Endothelial cell of umbilical vein (primary cell): ENCODE results near the gene LGALSL. TPM values are rescaled to one million over a fixed set of nuclear protein-coding genes. Genes with fewer than 3 reads are reported as not detected.

Experiments
- BruUV-seq: library from RNA; stranded (reverse); fragments of 400-500 nt; replicated peaks from 2 replicates; lab custom pipeline; 2021; lab: Mats Ljungman, UMichigan
- CTCF ChIA-PET: fragments of 300-600, 350-600 bp; sonication (Branson Sonifier 250); formaldehyde crosslinking; loops from one replicate; lab custom pipeline; 2021; ENCODE audit warnings: antibody characterized with exemption, inconsistent platforms; lab: Charles Lee
- POLR2A ChIA-PET: fragments of 300-600, 350-600 bp; sonication (Branson Sonifier 250); formaldehyde crosslinking; loops from one replicate; lab custom pipeline; 2021; ENCODE audit warnings: antibody characterized with exemption, inconsistent platforms; lab: Charles Lee
- DNase-seq: peaks from one replicate; pipeline ENCODE4 v3.0.0-alpha.2; 2011; ENCODE audit warnings: low read depth, low spot score
- FAIRE-seq: peaks from 2 replicates; lab custom pipeline; 2011; peaks lifted over from hg19 to GRCh38; lab: Jason Lieb, UNC
- H2AFZ ChIP-seq: 2 replicates; pipeline ENCODE4 v1.6.0; 2012; ENCODE audit warnings: low read depth, low read length, control low read depth, inconsistent platforms
- H3K27ac ChIP-seq: 2 replicates; pipeline ENCODE4 v1.5.1; 2011; ENCODE audit warnings: low read depth, mild to moderate bottlenecking, control low read depth, low read length, moderate library complexity; ENCODE audit not compliant: insufficient read depth
- H3K27me3 ChIP-seq, 2 experiments: 2 replicates each; pipeline versions ENCODE4 v1.6.0 to v1.6.1; 2011; ENCODE audit warnings: low read length in 2 of 2, mixed read lengths in 1 of 2; ENCODE audit not compliant: control insufficient read depth in 2 of 2, insufficient read depth in 2 of 2
- H3K36me3 ChIP-seq, 2 experiments: 2 replicates in 1 of 2; 3 replicates in 1 of 2; pipeline ENCODE4 v1.5.1; 2011; ENCODE audit warnings: low read length in 2 of 2, mild to moderate bottlenecking in 1 of 2, moderate library complexity in 1 of 2; ENCODE audit not compliant: control insufficient read depth in 2 of 2, insufficient read depth in 2 of 2; ENCODE audit errors: extremely low read depth in 1 of 2
- H3K4me1 ChIP-seq: 3 replicates; pipeline ENCODE4 v1.5.1; 2011; ENCODE audit warnings: mild to moderate bottlenecking, low read length; ENCODE audit not compliant: control insufficient read depth, insufficient read depth; ENCODE audit errors: extremely low read depth
- H3K4me2 ChIP-seq: 2 replicates; pipeline ENCODE4 v1.6.1; 2011; ENCODE audit warnings: low read length, control low read depth, mixed read lengths; ENCODE audit not compliant: insufficient read depth
- H3K4me3 ChIP-seq, 3 experiments: fragments of 200-600 bp in 1 of 3; sonication (generic), shearing (Covaris generic) in 1 of 3; replicated peaks in 1 of 3; 2 replicates each; pipeline ENCODE4 v1.5.1; 2011 to 2016; ENCODE audit warnings: control low read depth in 3 of 3, low read length in 3 of 3, mild to moderate bottlenecking in 2 of 3, inconsistent platforms in 1 of 3, low read depth in 1 of 3, moderate library complexity in 1 of 3; ENCODE audit not compliant: insufficient read depth in 1 of 3
- H3K79me2 ChIP-seq: 2 replicates; pipeline ENCODE4 v1.6.0; 2012; ENCODE audit warnings: low read length, inconsistent platforms; ENCODE audit not compliant: control insufficient read depth, insufficient read depth
- H3K9ac ChIP-seq: replicated peaks from 2 replicates; pipeline ENCODE3; 2011; ENCODE audit warnings: low read length, control low read depth; ENCODE audit not compliant: insufficient read depth; ENCODE audit errors: extremely low read depth
- H3K9me1 ChIP-seq: replicated peaks from 3 replicates; pipeline ENCODE4 v1.6.0; 2011; ENCODE audit warnings: mild to moderate bottlenecking, low read length; ENCODE audit not compliant: control insufficient read depth, insufficient read depth; ENCODE audit errors: extremely low read depth
- H3K9me3 ChIP-seq: replicated peaks from 2 replicates; pipeline ENCODE4 v1.5.1; 2012; ENCODE audit warnings: low read length, inconsistent platforms; ENCODE audit not compliant: control insufficient read depth, insufficient read depth
- H4K20me1 ChIP-seq: replicated peaks from 2 replicates; pipeline ENCODE3; 2011; ENCODE audit warnings: mild to moderate bottlenecking, low read length; ENCODE audit not compliant: control insufficient read depth, insufficient read depth; ENCODE audit errors: extremely low read depth
- CTCF ChIP-seq, 2 donors: IDR thresholded peaks; 1 replicate in 1 of 2; 2 replicates in 1 of 2; pipeline ENCODE4 v1.5.1; 2011; ENCODE audit warnings: low read length in 2 of 2, mild to moderate bottlenecking in 2 of 2, moderate library complexity in 2 of 2, control low read depth in 1 of 2, inconsistent platforms in 1 of 2, low read depth in 1 of 2; ENCODE audit not compliant: insufficient read depth in 1 of 2; ENCODE audit errors: extremely low read depth in 1 of 2
- EZH2 ChIP-seq: IDR thresholded peaks from 2 replicates; pipeline ENCODE4 v1.6.1; 2012; ENCODE audit warnings: borderline replicate concordance, low read depth, mild to moderate bottlenecking, moderate library complexity, low read length, inconsistent platforms; ENCODE audit not compliant: severe bottlenecking
- FOS ChIP-seq: IDR thresholded peaks from 2 replicates; pipeline ENCODE4 v1.6.1; 2011; ENCODE audit warnings: mild to moderate bottlenecking, low read length, moderate library complexity, borderline replicate concordance; ENCODE audit not compliant: insufficient read depth
- GATA2 ChIP-seq: IDR thresholded peaks from 2 replicates; pipeline ENCODE4 v1.7.0; 2011; ENCODE audit warnings: low read depth, mild to moderate bottlenecking, moderate library complexity, mixed read lengths, low read length; ENCODE audit not compliant: insufficient read length, insufficient read depth
- JUN ChIP-seq: IDR thresholded peaks from 2 replicates; pipeline ENCODE4 v1.6.1; 2011; ENCODE audit warnings: borderline replicate concordance, low read depth; ENCODE audit not compliant: insufficient read length, insufficient read depth
- MAX ChIP-seq: IDR thresholded peaks from 2 replicates; pipeline ENCODE4 v1.6.1; 2011; ENCODE audit not compliant: insufficient read depth, insufficient read length
- MYC ChIP-seq: IDR thresholded peaks from one replicate; pipeline ENCODE4 v1.6.1; 2011; ENCODE audit warnings: mild to moderate bottlenecking, low read depth, low read length
- POLR2A ChIP-seq: IDR thresholded peaks from 2 replicates; pipeline ENCODE4 v1.6.1; 2012; ENCODE audit warnings: low read depth, mild to moderate bottlenecking, control low read depth, low read length
- POLR2AphosphoS5 ChIP-seq: IDR thresholded peaks from 2 replicates; pipeline ENCODE4 v1.6.1; 2012; ENCODE audit warnings: low read depth, mild to moderate bottlenecking, control low read depth, low read length, moderate library complexity; ENCODE audit not compliant: insufficient read depth
- dilution Hi-C: fragments of 300-500 bp; cut with MboI; formaldehyde crosslinking; loops from one replicate; pipeline ENCODE4 v1.15.0; 2019; ENCODE audit warnings: low sequenced_read_pairs; ENCODE audit not compliant: extremely low pct_ligation_motif_present
- intact Hi-C: fragments of 100-400 bp; cut with micrococcal nuclease; formaldehyde crosslinking; loops from one replicate; pipeline ENCODE4 v1.10.0; 2022
- polyA plus RNA-seq, 4 experiments: library from polyadenylated mRNA; depleted of rRNA in 3 of 4; stranded (reverse) in 3 of 4; unstranded in 1 of 4; fragments of >200 nt; gene quantifications; 2 replicates each; pipeline versions ENCODE4 v1.2.1 to v1.2.3, GENCODE V29; 2011 to 2012; ENCODE audit warnings: missing spikeins in 1 of 4
- total RNA-seq: library from RNA; stranded (reverse); gene quantifications from 2 replicates; pipeline ENCODE4 v1.2.3, GENCODE V29; 2021

The LGALSL gene
- total and polyA plus RNA-seq, 2 donors (not counting 3 experiments of a cell fraction or from before 2014, with no cell fraction given), result 2.3 to 2.6 TPM

DNA sequence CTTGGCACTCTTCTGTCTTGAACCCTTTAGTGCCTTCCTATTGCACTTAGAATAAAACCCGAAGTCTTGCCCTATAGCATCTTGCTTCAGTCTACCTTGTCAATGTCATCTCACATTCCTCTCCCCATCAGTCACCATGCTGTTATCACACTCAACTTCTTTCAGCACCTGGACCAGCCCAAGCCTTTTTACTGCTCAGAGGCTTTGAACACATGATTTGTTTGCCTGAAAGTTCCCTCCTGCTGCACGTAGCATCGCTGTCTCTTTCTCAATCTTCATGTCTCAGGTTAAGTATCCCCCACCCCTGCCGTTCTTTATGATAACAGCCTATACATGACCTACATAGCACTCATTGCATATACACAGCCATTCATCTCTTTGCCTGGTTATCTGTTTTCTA is 41.3 kb upstream of the LGALSL start:
- H3K27me3 ChIP-seq, result peaks cover 40 to 48% of the 10 kb centered on the region in 2 experiments
- no peaks in the 10 kb centered on the region for H3K4me1 ChIP-seq
- CTCF ChIA-PET, result no interaction called here
- DNase-seq (no peak), FAIRE-seq (no peak)
- no peaks in the 10 kb centered on the region for H3K9me3 ChIP-seq
- H4K20me1 ChIP-seq, result no peaks in the 10 kb centered on the region
- dilution Hi-C loops (no loop called here), intact Hi-C loops (no loop called here)
- TF ChIP-seq GATA2 (no peak), JUN (no peak), POLR2A (no peak), MAX (no peak), EZH2 (no peak), MYC (no peak), FOS (no peak), CTCF (IDR thresholded peaks at IDR 0.05; ENCODE audit: extremely low read depth in 1 of 2, insufficient read depth in 1 of 2, low read depth in 1 of 2, low read length in 2 of 2) (no peak), POLR2AphosphoS5 (no peak)
- no peak overlapping the region for H2AFZ ChIP-seq
- no peak overlapping the region for H3K9ac ChIP-seq
- POLR2A ChIA-PET, result no interaction called here
- no peak overlapping the region for H3K4me3 ChIP-seq
- BruUV-seq, result no TSS peak
- no peaks in the 10 kb centered on the region for H3K79me2 ChIP-seq
- H3K9me1 ChIP-seq, result no peaks in the 10 kb centered on the region
- no peak overlapping the region for H3K27ac ChIP-seq
- H3K36me3 ChIP-seq, result no peaks in the 10 kb centered on the region
- H3K4me2 ChIP-seq, result no peak overlapping the region
